Stimulated activated CD8-positive, alpha-beta memory T cell treated with anti-CD3 and anti-CD28 coated beads, Interleukin-12 subunit alpha, Interleukin-12 subunit beta, amount 100 ng/mL, for 24 hours (primary cell): Measurements from ENCODE around the gene SNRPD3.
"Not testable (repeated sequence)": the region's sequence is repeated elsewhere in the genome, so short reads cannot be mapped to it uniquely, and the experiment has no call there.

Source experiments
- DNase-seq: peaks from one replicate; pipeline ENCODE4 v3.0.0-alpha.2; 2020; ENCODE audit errors: extremely low read depth

Gene SNRPD3

DNA sequence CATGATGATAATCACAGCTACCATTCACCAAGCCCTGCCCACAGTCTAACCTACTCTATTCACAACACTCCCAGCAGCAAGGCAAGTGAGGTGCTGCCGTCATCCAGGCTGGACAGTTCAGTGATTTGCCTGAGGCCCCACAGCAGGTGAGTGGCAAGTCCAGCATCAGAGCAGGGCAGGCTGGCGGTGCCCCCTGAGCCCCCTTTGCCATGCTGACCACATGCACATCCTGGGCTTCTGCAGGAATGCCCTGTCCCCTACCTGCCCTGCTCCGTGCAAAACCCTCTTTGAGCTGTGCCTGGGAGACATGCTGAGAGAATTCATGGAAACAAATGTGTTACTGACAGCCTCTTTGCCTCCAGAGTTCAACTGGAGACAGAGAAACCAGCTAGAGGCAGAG, 54.1 kb downstream of the SNRPD3 start:
- DNase-seq: not testable (repeated sequence)

GRCh38 chr22:24614794-24615193, 59.0 kb downstream of the SNRPD3 start:
- not testable (repeated sequence) for DNase-seq

- not testable (repeated sequence) for DNase-seq
Measured at GRCh38 chr22:24621244-24621643, 65.4 kb downstream of the SNRPD3 start.

GRCh38 chr22:24622596-24622995, 66.8 kb downstream of the SNRPD3 start:
- DNase-seq: not testable (repeated sequence)
